HG03097 (cell line): ENCODE results near the gene ARHGEF10L.

Source experiments
- ATAC-seq: cut with Tn5 transposase; IDR thresholded peaks from one replicate; pipeline ENCODE4 v1.9.1; 2021; ENCODE audit not compliant: unreplicated experiment, low FRiP score

The ARHGEF10L gene

DNA sequence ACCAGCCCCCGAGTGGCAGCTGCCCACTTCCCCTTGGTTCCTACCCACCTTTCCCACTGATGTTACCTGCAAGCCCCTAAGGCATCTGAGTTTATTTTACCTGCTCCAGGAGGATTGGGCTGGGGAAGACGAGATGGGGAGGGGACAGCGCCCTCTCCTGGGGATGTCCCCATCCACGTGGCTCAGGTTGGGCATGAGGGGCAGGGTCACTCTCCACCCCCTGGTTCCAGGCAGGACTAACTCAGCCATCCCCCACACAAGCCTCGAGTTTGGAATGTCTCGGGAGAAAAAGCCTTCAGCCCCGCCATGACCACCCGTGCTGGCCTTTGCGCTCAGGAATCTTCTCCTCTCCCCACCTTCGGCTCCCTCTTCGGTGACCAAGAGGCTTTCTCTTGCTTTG lies 90.0 kb downstream of the ARHGEF10L start:
- no peak for ATAC-seq

DNA sequence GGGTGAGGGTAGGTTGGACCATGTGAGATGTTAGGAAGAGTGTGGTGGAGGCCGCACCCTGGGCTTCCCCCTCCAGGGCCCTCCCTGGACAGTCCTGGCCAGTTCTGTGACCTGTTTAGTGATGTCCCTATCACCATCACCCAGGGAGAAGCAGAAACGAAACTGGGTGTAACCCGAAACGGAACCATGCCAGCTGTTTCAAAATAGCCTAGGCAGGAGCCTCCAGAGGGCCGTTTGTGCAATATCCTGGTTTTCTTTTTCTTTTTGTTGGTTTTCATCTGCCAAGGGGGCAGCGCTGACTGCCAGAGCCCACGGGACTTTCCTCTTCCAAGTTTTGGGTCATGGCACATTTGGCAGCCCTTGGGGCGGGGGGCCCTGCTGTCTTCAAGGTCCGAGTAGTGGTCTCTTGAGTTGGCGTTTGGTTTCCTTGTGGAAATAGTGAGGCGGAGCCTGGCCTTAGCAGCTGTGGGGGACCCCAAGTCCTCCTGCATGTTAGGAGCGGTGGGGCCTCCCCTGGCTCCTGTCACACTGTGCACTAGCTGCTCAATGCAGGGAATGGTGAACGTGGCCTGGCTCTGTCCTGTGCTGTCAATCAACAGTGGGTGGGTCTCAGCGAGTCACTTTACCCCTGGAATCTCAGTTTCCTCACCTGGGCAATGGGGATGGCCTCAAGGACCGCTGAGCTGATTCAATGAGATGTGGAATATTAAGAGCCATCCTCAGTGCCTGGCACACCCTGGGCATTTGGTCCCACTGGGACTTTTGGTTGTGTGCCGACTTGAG lies 90.7 kb downstream of the ARHGEF10L start:
- ATAC-seq = no peak

DNA sequence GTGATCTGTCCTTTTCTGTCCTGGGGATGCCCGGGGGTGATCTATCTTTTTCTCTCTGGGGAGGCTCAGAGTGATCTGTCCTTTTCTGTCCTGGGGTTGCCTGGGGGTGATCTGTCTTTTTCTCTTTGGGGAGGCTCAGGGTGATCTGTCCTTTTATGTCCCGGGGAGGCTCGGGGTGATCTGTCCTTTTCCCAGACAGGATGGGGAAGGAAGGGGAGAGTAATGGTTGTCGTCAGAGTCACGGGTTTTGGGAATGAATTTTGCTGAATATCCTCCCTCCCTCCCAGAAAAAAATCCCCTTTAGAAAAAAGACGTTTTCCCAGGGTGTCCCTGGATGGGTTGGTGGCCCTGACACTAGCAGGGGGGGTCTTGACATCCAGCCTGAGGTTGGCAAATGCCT lies 91.5 kb downstream of the ARHGEF10L start:
- ATAC-seq = no peak

DNA sequence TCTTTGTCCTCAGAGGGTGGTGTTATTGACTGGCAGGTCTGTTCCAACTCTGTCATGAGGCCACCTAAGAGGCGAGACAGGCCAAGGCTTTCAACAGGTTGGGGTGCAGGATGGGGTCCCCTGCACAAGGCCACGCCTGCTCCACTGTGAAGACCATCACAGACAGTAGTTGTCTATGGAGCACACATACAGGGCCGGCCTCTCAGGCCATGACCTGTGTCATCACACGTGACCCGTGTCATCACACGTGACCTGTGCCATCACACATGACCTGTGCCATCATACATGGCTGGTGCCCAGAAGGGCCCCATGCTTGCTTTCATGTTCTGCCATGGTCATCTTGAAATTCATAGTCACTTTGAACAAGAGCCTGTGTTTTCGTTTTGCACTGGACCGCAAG lies 91.9 kb downstream of the ARHGEF10L start:
- no peak for ATAC-seq

DNA sequence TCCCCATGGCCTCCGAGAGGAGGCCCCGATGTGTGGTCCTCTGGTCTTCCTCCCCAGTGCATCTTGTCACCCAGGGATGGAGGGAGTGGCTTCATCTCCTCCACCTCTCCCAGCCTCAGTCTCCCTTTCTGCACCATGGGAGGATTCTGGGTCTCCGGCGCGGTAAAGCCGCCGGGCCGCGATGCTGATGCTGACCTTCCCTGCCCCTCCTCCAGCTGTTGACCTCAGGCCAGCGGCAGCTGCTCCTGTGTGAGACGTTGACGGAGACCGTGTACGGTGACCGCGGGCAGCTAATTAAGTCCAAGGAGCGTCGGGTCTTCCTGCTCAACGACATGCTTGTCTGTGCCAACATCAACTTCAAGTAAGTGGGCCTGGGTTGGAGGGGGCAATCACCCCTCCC lies 92.6 kb downstream of the ARHGEF10L start:
- no peak for ATAC-seq

DNA sequence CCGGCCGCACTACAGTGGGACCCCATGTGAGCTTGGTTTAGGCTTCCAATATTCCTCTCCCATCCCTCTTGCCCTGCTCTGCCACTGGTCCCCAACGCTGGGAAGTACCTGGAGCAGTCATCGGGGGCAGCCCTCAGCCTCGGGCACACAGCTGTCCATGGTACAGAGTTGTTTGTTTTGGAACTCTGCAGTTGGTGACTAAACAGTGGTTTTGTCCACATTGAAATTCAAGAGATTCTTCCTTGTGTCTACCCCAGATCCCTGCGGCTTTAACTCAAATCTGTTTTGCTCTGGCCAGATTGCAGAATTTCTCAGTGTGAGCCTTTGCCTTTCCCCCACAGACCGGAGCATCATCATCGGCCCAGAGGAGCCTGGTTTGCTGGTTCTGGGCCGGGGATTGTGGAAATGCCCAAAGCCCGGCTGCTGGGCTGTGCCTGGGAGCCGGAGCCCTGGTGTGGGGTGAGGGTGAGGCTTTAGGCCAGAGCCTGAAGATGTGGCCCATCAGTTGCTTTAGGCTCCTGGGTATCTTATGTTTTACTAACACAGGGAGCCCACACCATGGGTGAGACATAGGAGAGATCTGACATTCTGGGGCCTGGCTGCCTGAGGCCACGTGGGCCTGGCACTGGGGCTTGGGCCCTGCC lies 93.2 kb downstream of the ARHGEF10L start:
- no peak for ATAC-seq

DNA sequence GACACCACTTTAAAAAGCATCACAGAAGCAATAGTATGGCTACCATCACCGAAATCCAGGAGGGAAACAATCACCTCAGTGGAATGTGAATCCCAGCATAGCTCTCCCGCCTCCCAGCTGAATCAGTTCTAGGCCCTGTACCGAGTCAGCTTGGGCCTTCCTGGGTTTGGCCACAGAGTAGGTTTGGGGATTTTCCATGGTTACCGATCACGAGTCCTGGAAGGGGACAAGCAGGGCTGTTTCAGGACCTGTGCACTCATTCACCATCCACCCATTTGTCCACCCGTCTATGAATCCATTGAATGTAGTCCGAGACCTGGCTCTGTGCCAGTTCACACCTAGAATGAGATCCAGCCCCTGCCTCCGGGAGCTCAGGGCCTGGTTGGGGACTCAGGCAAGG lies 94.2 kb downstream of the ARHGEF10L start:
- no peak for ATAC-seq

DNA sequence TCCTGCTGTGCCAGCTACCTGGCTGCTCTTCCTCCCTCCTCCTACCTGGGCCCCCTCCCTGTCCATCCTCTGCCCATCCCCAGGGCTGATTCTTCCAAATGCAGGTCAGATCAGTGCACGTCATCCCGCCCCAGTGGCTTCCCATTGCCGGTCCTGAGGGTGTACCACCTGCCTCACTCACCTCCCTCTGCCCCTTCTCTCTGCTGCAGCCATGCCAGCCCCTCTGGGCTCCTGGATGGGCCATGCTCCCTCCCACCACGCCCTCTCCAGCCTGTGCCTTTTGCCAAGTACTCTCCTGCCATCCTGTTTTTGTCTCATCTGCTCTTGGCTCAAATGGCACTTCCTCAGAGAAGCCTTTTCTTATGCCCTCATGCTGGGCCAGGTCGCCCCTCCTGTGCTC lies 95.8 kb downstream of the ARHGEF10L start:
- no peak for ATAC-seq

DNA sequence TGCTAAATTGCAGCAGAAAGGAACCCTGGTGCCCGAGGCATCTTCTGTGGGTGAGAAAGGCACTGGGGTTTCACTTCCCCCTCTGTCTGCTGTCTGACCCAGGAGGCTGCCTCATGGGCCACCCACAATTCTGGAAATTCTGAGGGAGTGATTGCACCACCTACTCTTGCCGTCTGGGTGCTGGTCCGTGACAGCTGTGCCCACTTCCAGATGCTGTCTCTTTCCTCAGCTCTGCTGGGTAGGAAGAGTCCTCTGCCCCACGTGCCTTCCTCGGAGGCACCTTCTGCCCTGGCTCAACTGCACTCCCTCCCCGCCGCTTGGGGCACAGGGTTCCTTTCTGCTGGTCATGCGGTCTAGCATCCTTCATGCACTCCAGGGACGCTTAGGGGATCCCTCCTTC lies 96.3 kb downstream of the ARHGEF10L start:
- no peak for ATAC-seq

DNA sequence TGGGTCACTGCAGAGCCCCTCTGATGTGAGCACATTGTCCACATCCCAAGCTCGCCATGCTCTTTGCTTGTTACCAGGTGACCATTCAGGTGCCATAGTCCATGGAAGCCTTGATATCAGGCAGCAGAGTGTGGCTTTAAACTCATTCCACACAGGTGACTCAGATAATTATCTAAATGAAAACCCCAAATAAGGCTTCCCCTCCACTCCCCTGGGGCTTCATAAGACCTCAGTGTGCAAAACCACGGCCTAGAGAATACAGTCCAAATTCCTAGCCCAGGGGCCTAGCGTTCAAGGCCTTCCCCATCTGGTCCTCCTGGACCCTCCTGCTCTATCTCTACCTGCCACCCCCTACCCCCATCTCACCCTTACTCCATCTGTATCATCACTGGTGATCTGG lies 97.1 kb downstream of the ARHGEF10L start:
- no peak for ATAC-seq

DNA sequence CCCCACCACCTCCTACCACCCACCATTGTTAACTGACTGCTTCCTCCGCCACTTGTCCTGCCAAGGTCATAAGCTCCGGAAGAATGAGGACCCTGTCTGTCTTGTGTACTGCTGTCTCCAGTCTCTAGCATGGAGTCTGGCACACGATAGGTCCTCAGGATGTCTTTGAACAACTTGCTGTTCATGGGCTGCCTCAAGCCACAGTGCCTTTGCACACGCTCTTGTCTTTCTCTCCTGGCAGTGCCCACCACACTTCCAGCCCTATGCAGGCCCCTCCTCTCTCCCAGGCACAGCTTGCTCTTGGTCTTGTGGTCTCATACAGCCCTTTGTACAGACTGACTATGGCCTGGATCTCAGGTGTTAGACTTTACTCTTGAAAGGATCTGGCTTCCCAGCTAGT lies 97.6 kb downstream of the ARHGEF10L start:
- no peak for ATAC-seq

DNA sequence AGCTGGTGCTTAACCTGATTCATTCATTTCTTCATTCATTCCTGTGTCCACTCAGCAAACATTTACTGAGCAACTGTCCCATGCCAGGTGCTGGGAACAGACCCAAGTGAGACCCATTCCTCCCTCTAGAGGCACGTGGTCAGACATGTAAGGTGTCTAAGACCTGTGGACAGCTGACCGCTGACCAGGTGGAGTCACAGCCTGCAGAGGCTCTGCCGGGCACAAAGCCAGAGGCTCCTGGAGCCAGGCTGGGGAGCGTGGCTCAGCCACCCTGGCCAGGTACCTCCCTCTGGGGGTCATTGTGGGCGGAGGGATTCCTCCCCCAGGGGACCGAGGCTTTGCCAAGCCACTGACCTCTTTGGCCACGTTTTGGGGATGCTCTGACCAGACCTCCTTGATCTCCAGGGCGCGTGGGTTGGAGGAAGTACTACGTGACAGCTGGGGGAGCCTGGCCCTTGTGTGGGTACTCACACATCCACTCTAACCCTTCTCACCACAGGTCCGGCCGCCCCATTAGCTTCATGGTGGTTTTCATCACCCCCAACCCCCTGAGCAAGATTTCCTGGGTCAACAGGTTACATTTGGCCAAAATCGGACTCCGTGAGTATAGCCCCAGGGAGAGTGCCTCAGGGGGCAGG lies 100.3 kb downstream of the ARHGEF10L start:
- ATAC-seq = no peak

DNA sequence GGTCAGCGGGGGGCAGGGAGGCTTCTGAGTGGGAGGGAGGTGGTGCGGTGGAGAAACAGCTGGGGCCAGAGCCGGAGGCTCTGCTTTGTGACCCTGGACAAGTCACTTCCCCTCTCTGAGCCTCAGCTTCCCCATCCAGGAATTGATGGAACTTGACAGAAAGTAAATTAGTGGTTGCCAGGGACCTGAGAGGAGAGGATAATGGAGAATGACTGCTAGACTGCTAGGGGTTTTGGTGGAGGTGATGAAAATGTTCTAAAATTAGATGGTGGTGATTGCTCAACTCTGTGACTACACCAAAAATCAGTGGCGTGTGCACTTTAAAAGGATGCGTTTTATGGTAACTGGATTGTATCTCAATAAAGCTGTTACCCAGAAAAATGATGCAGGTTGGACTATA lies 100.9 kb downstream of the ARHGEF10L start:
- ATAC-seq = no peak

DNA sequence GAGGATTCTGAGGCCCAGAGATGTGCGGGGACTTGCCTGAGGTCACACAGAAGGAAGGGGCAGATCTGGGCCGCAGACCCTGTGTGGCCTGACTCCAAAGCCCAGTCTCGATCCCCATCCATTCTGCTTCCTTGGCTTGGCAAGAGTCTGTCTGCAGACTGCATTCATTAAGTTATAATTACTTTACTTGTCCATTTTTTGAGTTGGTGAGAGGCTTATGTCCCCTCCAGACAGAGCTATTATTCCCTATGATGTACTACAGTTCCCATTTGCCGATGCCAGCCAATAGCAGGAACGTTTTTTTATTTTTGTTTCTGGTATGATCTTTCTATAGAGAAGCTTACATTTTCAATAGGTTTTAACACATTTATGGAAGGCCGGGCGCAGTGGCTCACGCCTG lies 101.5 kb downstream of the ARHGEF10L start:
- ATAC-seq = no peak

DNA sequence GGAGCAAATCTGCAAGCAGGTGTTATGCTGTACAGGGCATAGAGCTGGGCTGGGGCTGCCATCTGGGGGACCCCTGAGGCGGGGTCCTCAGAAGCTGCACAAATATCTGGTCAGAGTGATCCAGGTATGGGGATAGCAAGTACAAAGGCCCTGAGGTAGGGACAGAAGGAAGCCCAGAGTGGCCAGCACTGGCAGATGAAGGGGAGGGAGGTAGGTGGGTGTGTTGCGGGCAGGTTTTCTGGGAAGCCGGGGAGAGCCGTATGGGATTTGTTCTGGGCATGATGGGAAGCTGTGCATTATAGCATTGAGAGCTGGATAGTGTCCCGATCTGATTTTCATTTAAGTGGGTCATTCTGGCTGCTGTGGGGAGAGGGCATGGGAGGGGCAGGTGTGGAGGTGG lies 102.7 kb downstream of the ARHGEF10L start:
- ATAC-seq = no peak

DNA sequence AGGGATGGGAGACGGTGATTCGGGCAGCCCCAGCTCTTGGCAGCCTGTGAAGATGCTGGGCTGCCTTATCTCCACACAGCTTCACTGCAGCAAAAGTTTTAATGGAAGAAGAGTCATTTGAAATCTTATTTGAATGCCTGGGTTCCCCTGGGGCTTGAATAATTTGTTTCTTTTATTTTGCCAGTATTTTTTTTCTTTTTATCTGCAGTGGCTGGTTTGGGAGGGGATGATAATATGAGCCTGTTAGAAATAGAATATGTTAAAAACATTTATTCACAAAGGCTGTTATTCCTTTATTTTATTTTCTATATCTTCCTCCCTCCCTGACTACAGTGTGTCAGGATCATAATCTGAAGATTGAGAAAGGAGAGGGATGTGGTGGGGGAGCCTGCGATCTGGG lies 103.4 kb downstream of the ARHGEF10L start:
- ATAC-seq = no peak

DNA sequence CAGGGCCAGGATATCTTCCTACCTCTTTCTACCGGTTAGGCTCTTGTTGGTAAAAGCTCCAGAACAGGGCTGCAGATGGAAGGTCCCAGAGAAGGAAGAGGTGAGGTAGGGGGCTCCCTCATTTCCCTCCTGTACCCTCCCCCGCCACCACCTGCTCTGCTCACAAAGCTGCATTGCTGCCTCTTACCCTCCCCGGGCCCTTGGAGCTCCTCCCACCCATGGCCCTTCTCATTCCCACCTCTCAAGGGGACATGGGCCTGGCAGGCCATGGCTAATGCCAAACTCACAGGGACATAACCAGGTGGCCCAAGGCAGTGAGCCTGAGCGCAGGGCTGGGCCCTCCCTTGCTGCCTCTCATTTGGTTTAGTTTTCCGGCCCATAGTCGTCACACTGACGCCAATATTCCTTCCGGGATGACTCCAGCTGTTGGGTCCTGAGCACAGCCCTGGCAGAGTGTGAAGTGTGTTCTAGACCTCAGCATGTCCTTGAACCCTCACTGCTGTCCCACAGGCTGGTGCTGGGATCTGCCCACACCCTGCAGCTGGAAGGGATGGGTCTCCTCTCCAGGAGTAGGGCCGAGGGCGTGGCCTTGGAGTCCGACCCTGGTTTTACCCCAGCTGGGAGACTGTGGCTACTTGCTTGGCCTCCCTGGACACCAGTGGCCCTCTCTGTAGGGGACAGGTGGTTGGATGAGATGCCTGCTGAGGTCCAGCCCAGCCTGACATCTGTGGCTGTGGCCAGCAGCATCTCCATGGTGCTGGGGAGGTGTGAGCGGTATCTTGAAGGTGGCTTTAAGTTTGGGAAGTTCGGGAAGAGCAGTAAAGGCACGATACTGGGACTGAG lies 104.6 kb downstream of the ARHGEF10L start:
- no peak for ATAC-seq

DNA sequence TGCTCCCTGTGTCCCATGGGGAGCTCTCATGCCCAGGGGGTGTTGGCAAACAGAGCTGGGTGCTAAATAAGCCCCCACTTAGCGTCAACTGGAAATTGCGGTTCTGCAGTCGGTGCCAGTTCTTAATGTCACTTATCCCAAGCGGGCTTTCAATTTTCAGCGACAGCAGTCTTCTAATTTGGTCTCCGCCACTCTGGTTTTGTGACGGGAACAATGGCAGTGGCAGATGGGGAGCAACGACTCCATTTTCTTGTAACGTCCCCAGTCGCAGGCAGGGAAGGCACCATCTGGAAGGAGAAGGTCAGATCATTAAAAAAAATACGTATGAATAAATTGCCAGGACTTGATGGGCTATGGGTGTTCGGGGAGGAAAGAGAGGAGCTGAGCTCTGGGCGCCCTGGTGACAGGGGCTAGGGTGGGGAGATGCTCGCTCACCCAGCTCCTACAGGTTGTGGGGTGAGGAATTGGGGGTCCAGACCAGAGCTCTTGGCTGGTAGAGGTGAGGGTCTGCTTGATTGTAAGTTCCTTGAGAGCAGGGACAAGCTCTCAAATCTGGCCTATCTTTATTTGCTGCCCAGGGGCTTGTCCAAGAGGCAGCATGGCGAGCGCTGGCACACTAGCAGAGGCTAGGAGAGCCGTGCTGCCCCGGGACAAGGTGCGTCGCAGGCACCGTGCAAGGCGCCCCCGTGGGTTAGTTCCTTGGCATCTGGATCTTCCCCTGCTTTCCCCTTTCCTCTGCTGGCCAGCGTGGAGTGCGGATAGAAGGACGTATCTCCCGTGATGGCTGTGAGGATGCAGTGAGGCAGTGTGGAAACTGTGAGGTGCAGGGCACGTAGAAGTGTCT lies 105.8 kb downstream of the ARHGEF10L start:
- ATAC-seq = no peak

DNA sequence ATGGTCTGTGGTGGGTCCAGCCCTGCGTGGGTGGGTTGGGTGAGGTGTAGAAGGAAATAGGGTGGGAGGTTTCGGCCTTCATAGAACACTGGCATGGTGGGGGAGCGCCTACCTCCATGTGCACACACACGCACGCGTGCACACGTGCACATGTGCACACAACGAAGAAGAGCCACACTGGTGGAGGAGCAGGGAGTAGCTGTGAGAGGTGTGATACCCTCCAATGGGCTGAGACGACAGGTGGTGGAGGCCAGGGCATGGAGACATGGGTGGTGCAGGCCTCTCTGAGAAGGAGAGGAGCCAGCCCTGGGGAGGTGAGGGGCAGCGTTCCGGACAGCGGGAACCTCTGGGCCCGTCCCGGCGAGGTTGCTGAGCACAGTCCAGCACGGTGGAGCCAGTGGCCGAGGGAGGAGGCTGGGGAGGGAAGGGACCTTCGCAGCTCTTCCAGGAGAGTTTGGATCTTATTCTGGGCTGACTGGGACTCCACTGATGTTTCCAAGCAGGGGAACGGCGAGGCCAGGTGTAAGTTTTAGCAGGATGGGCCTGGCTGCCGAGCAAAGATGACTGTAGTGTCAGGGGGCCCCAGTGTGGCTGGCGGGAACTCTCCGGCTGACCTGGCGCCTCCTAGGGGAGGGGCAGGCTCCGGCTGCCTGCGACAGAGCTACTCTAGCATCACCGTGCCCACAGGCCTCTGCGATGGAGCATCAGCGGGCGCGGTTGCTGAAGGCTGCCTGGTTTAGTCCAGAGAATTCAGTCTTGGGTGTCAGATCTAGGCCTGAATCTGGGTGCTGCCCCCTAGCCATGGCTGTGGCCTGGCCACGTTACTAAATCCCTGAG lies 107.2 kb downstream of the ARHGEF10L start:
- no peak for ATAC-seq
